Fibroblast of skin of abdomen (primary cell): ENCODE results near the gene CACNA2D4.

ENCODE experiments used
- DNase-seq: peaks from one replicate; pipeline ENCODE4 v3.0.0-alpha.2; 2013

Gene CACNA2D4

GRCh38 chr12:1885599-1886245 is 32.7 kb downstream of the CACNA2D4 start:
- DNase-seq: no peak

GRCh38 chr12:1885082-1885596 is 33.3 kb downstream of the CACNA2D4 start:
- no peak for DNase-seq

DNA sequence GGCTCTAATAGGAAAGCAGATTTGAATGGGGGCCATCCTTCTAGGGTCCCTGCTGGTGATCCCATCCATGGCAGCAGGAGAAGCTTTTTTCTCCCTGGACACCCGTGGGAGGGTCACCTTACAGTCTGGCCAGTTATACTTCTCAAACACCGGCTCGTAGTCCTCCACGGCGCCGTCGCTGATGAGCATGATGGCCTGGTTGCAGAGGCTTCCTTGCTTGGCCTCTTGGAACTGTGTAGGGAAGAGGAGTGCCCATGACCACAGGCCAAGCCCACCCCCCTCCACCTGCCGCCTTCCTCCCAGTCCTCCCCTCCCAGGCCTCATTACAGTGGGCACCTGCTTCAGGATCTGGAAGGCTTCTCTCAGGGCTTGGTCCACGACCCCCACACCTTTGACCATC is 33.8 kb downstream of the CACNA2D4 start:
- DNase-seq: no peak

- DNase-seq: no peak
These were observed 34.9 kb downstream of the CACNA2D4 start for GRCh38 chr12:1883513-1883912.

- DNase-seq: no peak
These were observed 35.5 kb downstream of the CACNA2D4 start for GRCh38 chr12:1882850-1883470.

DNA sequence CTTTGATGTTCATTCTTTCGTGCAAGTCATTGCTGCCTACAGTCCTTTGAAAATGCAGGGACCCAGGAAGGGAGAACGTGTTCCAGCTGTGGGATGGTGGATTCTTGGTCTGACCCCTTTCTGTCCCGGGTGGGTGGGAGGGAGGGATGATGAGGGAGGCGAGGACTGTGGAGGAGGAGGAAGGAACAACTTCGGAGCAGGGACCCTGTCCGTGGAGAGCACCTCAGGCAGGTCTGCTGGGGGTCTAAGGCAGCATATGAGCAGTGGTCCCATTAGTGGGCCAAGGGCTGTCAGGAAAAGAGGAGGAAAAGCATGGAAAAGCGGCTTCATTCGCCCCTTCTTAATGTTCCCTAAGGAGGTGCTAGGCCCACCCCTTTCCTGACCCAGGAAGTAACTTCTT is 36.0 kb downstream of the CACNA2D4 start:
- DNase-seq: no peak

DNA sequence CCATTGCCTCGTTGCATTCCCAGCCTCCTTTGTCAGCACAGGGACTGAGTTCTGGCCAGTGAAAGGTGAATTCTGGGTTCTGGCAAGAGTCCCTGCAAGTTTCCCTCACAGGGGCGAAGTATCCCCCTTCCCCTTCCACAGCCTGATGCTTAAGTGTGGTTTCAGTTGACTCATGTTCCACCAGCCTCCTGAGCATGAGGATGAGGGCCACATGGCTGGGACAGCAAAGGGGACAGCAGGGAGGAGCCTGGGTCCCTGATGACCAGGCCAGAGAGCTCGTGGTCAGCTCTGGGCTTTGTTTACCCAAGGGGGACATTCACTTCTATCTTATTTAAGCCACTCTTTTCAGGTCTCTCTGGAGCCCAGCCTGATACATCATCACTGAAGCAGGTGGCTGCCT is 36.5 kb downstream of the CACNA2D4 start:
- no peak for DNase-seq

- no peak for DNase-seq
These were observed 37.2 kb downstream of the CACNA2D4 start for GRCh38 chr12:1881301-1881700.

- no peak for DNase-seq
These were observed 37.6 kb downstream of the CACNA2D4 start for GRCh38 chr12:1880876-1881275.

GRCh38 chr12:1880153-1880845 is 38.2 kb downstream of the CACNA2D4 start:
- no peak for DNase-seq

DNA sequence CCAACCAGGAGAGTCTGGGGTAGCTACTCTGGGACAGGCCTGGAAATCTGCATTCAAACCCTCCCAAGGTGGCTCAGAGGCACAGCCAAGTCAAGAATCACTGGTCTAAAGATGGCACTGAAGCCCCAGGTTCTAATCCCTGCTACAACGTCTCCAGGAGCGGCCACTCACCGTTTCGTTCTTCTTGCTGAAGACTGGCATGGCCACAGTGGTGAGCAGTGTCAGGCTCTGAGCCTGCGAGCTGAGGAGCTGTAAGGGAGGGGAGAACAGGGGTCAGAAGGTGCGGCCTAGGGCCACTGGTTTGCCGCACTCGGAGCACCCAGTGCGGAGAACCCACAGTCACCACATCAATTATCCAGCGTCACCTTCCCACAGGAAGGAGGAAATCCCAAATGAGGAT is 38.8 kb downstream of the CACNA2D4 start:
- no peak for DNase-seq

DNA sequence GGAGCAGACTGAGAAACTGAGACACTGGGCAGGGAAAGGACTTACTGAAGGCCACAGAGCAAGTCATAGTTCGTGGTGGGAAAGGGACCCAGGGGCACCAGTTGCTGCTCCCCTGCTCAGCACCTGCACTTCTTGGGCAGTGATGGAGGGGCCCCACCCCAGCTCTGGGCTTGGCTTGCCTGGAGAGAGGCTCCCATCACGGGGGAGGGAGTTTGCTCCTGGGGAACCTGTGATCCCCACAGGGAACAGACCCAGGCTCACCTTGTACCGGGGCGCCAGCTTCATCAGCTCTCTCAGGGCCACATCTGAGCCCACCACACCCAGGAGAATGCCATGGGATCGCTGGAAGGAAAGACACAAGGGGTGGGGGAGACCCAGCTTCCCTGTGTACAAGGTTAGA is 39.8 kb downstream of the CACNA2D4 start:
- no peak for DNase-seq

DNA sequence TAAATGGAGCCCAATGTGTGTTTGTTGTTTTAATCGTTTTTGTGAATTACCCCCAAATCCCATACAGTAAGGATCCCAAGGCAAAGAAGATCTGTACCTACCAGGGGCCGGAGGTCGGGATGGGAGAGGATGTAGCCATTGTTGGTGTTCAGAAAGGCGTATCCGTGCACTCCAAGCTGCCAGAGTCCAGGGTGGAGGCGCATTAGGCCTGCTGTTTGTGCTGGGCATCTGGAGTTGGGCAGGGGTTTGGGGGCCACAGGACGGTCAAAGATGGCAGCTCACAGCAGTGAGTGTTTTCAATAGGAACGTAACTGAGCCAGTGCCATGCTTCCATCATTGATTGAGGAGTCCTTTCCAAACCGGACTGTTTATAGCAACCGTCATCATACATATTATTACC is 40.2 kb downstream of the CACNA2D4 start:
- no peak for DNase-seq

GRCh38 chr12:1877169-1877878 is 41.1 kb downstream of the CACNA2D4 start:
- no peak for DNase-seq

GRCh38 chr12:1876086-1876485 is 42.4 kb downstream of the CACNA2D4 start:
- DNase-seq: no peak

GRCh38 chr12:1875608-1876007 is 42.8 kb downstream of the CACNA2D4 start:
- DNase-seq: no peak

- DNase-seq: no peak
These were observed 44.6 kb downstream of the CACNA2D4 start for GRCh38 chr12:1873531-1874510.

DNA sequence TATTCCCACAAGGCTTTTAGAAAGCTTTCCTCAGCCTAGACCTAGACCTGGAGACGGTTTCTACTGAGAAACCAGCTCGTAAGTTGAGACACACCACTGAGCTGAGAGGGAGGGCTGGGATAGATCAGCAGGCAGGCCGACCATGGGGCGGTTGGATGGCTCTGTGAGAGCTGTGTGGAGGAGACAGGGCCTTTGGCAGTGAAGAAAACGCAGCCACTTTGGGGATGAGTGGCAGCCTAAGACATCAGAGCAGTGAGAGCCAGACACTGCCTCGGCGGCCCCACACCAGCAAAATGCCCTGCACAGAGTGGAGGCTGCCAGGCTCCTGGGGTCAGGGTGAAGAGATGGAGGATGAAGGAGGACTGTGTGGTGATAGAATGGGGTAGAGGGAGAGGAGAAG is 46.0 kb downstream of the CACNA2D4 start:
- no peak for DNase-seq

DNA sequence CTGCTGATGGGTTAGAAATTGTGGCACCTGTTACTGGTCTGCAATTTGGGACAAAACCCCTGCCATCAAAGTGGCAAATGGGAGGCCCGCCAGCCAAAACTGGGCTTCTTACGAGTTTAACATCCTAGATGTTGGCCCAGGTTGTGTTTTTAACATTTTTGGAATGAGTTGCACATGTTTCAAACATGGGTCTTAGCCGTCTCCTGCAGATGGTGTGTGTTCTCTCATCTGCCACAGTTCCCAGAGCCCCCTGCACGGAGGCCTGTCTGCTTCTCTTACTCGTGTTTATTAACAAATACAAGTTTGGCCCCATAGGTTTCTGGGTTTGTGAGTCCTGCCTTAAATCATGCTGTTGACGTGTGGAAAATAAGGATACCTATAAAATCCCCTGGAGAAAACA is 46.5 kb downstream of the CACNA2D4 start:
- no peak for DNase-seq

GRCh38 chr12:1870998-1871917 is 47.2 kb downstream of the CACNA2D4 start:
- no peak for DNase-seq

DNA sequence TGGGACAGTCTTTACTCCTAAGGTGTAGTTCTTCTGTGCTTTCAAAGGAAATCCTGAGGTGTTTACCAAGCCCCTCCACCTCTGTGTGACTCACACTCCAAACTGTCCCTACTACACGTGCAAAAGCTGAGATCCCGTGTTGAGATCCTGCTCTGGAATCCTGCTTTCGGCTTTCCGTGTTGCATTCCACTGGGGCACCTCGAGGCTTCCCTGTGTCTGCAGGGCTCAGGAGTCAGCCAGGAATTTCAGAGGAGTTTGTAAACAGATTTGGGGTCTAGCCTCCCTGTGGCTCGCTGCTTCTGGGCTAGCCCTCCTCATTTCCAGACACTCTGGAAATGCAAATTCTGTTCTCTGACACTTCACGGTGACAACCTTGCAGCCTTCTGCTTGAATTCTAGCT is 48.4 kb downstream of the CACNA2D4 start:
- no peak for DNase-seq
